ENCODE data around the gene NPC1L1.

DNA sequence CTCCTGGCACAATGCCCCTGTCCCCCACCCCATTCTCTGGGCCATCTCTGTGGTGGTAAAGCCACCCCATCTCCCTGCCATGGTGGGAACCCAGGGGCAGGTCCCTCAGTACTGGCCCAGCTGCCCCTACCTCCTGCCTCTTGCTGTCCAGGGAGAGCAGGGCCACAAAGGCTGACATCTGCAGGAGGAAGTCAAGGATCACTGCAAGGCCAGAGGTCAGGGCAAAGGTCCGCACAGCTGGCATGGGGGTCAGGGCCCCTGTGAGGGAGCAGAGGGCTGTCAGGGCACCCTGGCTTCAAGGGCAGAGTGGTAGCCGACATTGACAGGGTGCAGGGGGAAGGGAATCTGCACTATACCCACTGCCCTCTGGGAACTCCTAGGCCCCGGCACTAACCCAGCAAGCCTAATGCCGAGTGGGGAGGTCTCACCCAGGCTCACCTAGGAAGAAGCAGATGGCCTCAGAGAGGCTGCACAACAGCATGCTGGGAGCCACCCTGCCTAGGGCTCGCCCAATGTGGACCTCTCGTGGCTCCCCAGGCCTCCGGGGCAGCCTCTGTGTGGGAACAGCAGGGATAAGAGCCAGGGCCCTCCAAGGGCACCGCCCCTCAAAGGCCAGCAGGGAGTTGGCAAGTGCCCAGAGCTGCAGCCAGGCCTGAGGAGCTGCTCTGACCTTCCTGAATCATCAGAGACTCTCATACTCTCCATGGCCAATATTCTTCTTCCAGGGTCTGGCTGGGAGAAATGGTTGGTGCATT is 7.7 kb downstream of the NPC1L1 start:
- TF ChIP-seq EZH2phosphoT487 (IDR thresholded peaks at IDR 0.05; ENCODE audit: borderline replicate concordance, low read length) (no peak), CTCF (IDR thresholded peaks at IDR 0.05; ENCODE audit: low read depth, low read length, poor library complexity, severe bottlenecking) (no peak)

Measured in DOHH2 (cell line).